Panc1 (cell line): ENCODE data around the gene RAD51AP1. TPM values are rescaled to one million over a fixed set of nuclear protein-coding genes. Genes with fewer than 3 reads are reported as not detected.

ENCODE experiments used
- ATAC-seq: fragments of 200-7000 bp; cut with Tn5 transposase; 2 replicates; pipeline ENCODE4 v1.9.1; 2020; ENCODE audit warnings: mild to moderate bottlenecking, moderate library complexity
- BruUV-seq: library from RNA; stranded (reverse); fragments of 400-500 nt; replicated peaks from 2 replicates; lab custom pipeline; 2021; lab: Mats Ljungman, UMichigan
- CTCF ChIA-PET: fragments of 300-600 bp; sonication (Branson Sonifier 250); formaldehyde crosslinking; loops from one replicate; lab custom pipeline; 2022; ENCODE audit warnings: antibody characterized with exemption; lab: Charles Lee
- POLR2A ChIA-PET: fragments of 300-600 bp; sonication (Branson Sonifier 250); formaldehyde crosslinking; loops from one replicate; lab custom pipeline; 2022; ENCODE audit warnings: antibody characterized with exemption; lab: Charles Lee
- DNase-seq: peaks from one replicate; pipeline ENCODE4 v3.0.0-alpha.2; 2010; ENCODE audit warnings: low read depth, low spot score
- H3K27ac ChIP-seq: 2 replicates; pipeline ENCODE4 v1.5.1; 2011; ENCODE audit warnings: mild to moderate bottlenecking, low read length, inconsistent platforms
- H3K27me3 ChIP-seq: fragments of 200-500 bp; sonication (Bioruptor generic); 2 replicates; pipeline ENCODE4 v1.6.0; 2014; ENCODE audit warnings: low read length, inconsistent platforms; ENCODE audit not compliant: control insufficient read depth, insufficient read depth
- H3K36me3 ChIP-seq: fragments of 200-500 bp; sonication (Bioruptor generic); 2 replicates; pipeline ENCODE4 v1.5.1; 2014; ENCODE audit warnings: inconsistent platforms, mild to moderate bottlenecking, low read length, moderate library complexity; ENCODE audit not compliant: control insufficient read depth, insufficient read depth
- H3K4me1 ChIP-seq: 2 replicates; pipeline ENCODE4 v1.5.1; 2011; ENCODE audit warnings: inconsistent platforms, mild to moderate bottlenecking, low read length, moderate library complexity; ENCODE audit not compliant: control insufficient read depth, insufficient read depth
- H3K4me3 ChIP-seq, 2 experiments: 2 replicates each; pipeline ENCODE4 v1.5.1; 2011 to 2012; ENCODE audit warnings: low read depth in 2 of 2, low read length in 2 of 2, mild to moderate bottlenecking in 2 of 2, inconsistent platforms in 1 of 2, moderate library complexity in 1 of 2
- H3K9me3 ChIP-seq: fragments of 200-500 bp; sonication (Bioruptor generic); 2 replicates; pipeline ENCODE4 v1.5.1; 2014; ENCODE audit warnings: low read depth, mild to moderate bottlenecking, inconsistent platforms, low read length, moderate library complexity; ENCODE audit not compliant: control insufficient read depth, insufficient read depth
- CTCF ChIP-seq: fragments of 450-650 bp; IDR thresholded peaks from 2 replicates; pipeline ENCODE4 v1.5.1; 2017; ENCODE audit warnings: mild to moderate bottlenecking
- POLR2AphosphoS5 ChIP-seq: IDR thresholded peaks from 2 replicates; pipeline ENCODE4 v1.6.1; 2012; ENCODE audit warnings: mild to moderate bottlenecking, low read depth, low read length, moderate library complexity
- SIN3A ChIP-seq: IDR thresholded peaks from 2 replicates; pipeline ENCODE4 v1.6.1; 2012; ENCODE audit warnings: low read depth, mild to moderate bottlenecking, low read length, moderate library complexity, borderline replicate concordance; ENCODE audit not compliant: insufficient read depth
- TCF7L2 ChIP-seq: IDR thresholded peaks from 2 replicates; pipeline ENCODE4 v1.6.1; 2011; ENCODE audit warnings: mild to moderate bottlenecking, low read depth, low read length, inconsistent platforms
- in situ Hi-C: cut with HindIII; loops from 2 replicates; pipeline ENCODE4 v1.10.0; 2016; ENCODE audit warnings: low sequenced_read_pairs, low pct_unique_long_range_greater_than_20kb
- intact Hi-C: fragments of 100-400 bp; cut with micrococcal nuclease; formaldehyde crosslinking; loops from one replicate; pipeline ENCODE4 v1.10.0; 2022; ENCODE audit not compliant: unreplicated experiment
- total RNA-seq: library from RNA; stranded (reverse); gene quantifications from one replicate; pipeline ENCODE4 v1.2.1, GENCODE V29; 2021; ENCODE audit not compliant: unreplicated experiment
- TF ChIP-seq, protein P1 (sequence below), 2 experiments: IDR thresholded peaks; 2 replicates each; pipeline ENCODE4 v1.6.1; 2011 to 2012; ENCODE audit warnings: low read depth in 2 of 2, control low read depth in 1 of 2, low read length in 1 of 2, mild to moderate bottlenecking in 1 of 2, moderate library complexity in 1 of 2; ENCODE audit not compliant: insufficient read depth in 1 of 2

RAD51AP1 gene
- total RNA-seq, 1 experiment from 2014 or later, result 18.1 TPM

DNA sequence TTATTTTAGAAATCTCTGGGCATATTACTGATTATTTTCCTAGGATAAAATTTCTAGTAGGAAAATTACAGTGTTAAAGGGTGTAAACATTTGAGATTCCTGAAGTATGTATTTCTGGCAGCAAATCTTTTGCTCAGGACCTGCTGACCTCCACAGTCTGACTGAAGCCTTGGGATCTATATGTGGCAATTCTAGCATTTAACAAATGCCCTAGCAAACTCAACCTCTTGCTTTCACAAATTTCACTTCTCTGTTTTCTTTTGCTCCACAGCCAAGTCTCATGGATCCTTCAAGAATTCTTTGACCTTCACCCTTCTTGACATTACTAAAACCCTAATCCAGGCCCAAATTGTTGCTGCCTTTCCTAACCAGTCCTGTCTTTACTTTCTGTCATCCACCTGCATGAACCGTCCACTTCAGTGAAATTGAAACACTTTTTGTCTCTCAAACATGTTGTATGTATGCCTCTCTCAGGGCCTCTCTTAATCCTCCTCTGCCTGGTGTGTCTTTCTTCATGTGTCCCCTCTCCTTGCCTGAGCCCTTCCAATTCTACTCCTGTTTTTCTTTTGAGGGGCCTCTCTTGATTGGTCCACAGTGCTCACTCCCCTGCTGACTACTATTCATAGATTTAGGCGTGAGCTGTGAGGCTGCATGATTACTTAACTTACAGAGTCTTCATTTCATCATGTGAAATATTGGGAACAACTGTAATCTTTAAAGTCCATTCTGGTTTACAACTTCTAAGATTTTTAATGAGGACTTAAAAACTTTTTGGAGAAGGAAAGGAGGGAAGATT lies 18.2 kb downstream of the RAD51AP1 start:
- TF ChIP-seq CTCF, result no peak
- no peak for TF ChIP-seq TCF7L2
- TF ChIP-seq POLR2AphosphoS5, result no peak
- TF ChIP-seq, protein P1, sequence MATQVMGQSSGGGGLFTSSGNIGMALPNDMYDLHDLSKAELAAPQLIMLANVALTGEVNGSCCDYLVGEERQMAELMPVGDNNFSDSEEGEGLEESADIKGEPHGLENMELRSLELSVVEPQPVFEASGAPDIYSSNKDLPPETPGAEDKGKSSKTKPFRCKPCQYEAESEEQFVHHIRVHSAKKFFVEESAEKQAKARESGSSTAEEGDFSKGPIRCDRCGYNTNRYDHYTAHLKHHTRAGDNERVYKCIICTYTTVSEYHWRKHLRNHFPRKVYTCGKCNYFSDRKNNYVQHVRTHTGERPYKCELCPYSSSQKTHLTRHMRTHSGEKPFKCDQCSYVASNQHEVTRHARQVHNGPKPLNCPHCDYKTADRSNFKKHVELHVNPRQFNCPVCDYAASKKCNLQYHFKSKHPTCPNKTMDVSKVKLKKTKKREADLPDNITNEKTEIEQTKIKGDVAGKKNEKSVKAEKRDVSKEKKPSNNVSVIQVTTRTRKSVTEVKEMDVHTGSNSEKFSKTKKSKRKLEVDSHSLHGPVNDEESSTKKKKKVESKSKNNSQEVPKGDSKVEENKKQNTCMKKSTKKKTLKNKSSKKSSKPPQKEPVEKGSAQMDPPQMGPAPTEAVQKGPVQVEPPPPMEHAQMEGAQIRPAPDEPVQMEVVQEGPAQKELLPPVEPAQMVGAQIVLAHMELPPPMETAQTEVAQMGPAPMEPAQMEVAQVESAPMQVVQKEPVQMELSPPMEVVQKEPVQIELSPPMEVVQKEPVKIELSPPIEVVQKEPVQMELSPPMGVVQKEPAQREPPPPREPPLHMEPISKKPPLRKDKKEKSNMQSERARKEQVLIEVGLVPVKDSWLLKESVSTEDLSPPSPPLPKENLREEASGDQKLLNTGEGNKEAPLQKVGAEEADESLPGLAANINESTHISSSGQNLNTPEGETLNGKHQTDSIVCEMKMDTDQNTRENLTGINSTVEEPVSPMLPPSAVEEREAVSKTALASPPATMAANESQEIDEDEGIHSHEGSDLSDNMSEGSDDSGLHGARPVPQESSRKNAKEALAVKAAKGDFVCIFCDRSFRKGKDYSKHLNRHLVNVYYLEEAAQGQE (IDR thresholded peaks at IDR 0.05; ENCODE audit: insufficient read depth in 1 of 2, low read depth in 2 of 2, low read length in 1 of 2), result no peak
- TF ChIP-seq SIN3A, result no peak
- POLR2A ChIA-PET, result no interaction called here

GRCh38 chr12:4557586-4557985 lies 18.9 kb downstream of the RAD51AP1 start:
- no peaks in the 10 kb centered on the region for H3K9me3 ChIP-seq
- no peak for DNase-seq
- BruUV-seq, result no TSS peak

More for the DNA sequence above, 18.2 kb downstream of the RAD51AP1 start:
- H3K27ac ChIP-seq, result no peak overlapping the region
- no peak overlapping the region for H3K4me3 ChIP-seq
- CTCF ChIA-PET, result no interaction called here
- peaks cover 3% of the 10 kb centered on the region; the same call in 1 of the 2 replicates for H3K36me3 ChIP-seq
- ATAC-seq (no peak), DNase-seq (no peak)
- H3K4me1 ChIP-seq, result no peaks in the 10 kb centered on the region
- no TSS peak for BruUV-seq
- in situ Hi-C loops (no loop called here), intact Hi-C loops (no loop called here)
- H3K27me3 ChIP-seq, result no peaks in the 10 kb centered on the region
- no peaks in the 10 kb centered on the region for H3K9me3 ChIP-seq

More at GRCh38 chr12:4557586-4557985, 18.9 kb downstream of the RAD51AP1 start:
- intact Hi-C loops (no loop called here), in situ Hi-C loops (no loop called here)
- POLR2A ChIA-PET, result no interaction called here
- no peak overlapping the region for H3K27ac ChIP-seq
- H3K36me3 ChIP-seq, result peaks cover 3% of the 10 kb centered on the region; the same call in 1 of the 2 replicates
- ATAC-seq, result no peak
- no peaks in the 10 kb centered on the region for H3K4me1 ChIP-seq
- TF ChIP-seq POLR2AphosphoS5 (no peak), CTCF (no peak), SIN3A (no peak), TCF7L2 (no peak)
- TF ChIP-seq, protein P1 (IDR thresholded peaks at IDR 0.05; ENCODE audit: insufficient read depth in 1 of 2, low read depth in 2 of 2, low read length in 1 of 2), result no peak
- H3K4me3 ChIP-seq, result no peak overlapping the region
- H3K27me3 ChIP-seq, result no peaks in the 10 kb centered on the region
- CTCF ChIA-PET, result no interaction called here
